Body of pancreas (tissue), 4 donors: ENCODE measurements around the gene DLX1. TPM values are rescaled to one million over a fixed set of nuclear protein-coding genes. Genes with fewer than 3 reads are reported as not detected.

ENCODE experiments used
- ATAC-seq: fragments of 150-250 bp; one replicate; pipeline ENCODE4 v1.9.1; 2016
- DNase-seq, 4 donors: peaks; one replicate each; pipeline ENCODE4 v3.0.0-alpha.2; 2019
- H3K27ac ChIP-seq, 4 donors: fragments of 200-600 bp; sonication (generic); 1 replicate in 3 of 4; 2 replicates in 1 of 4; pipeline versions ENCODE4 v1.5.1 to v1.6.1; 2016 to 2019; ENCODE audit warnings: mild to moderate bottlenecking in 1 of 4, mixed read lengths in 1 of 4, moderate library complexity in 1 of 4
- H3K27me3 ChIP-seq, 2 donors: fragments of 200-600 bp; sonication (generic); one replicate each; pipeline ENCODE4 v1.6.0; 2016; ENCODE audit warnings: mild to moderate bottlenecking in 1 of 2
- H3K36me3 ChIP-seq, 2 donors: fragments of 200-600 bp; sonication (generic); replicated peaks in 1 of 2; 2 replicates each; pipeline ENCODE4 v1.5.1; 2016; ENCODE audit warnings: low read depth in 2 of 2; ENCODE audit not compliant: insufficient read depth in 1 of 2
- H3K4me1 ChIP-seq: fragments of 200-600 bp; sonication (generic); one replicate; pipeline ENCODE4 v1.6.0; 2016
- H3K4me3 ChIP-seq, 2 donors: fragments of 200-600 bp; sonication (generic); 1 replicate in 1 of 2; 2 replicates in 1 of 2; pipeline ENCODE4 v1.5.1; 2016 to 2019
- H3K9me3 ChIP-seq, 3 donors: fragments of 200-600 bp; sonication (generic); 1 replicate in 2 of 3; 2 replicates in 1 of 3; pipeline ENCODE4 v1.5.1; 2016
- CTCF ChIP-seq, 7 experiments: fragments of 450-650 bp in 4 of 7; fragments of 200-600 bp in 3 of 7; sonication (generic) in 3 of 7; IDR thresholded peaks; one replicate each; pipeline ENCODE4 v1.5.1; 2016 to 2019; ENCODE audit warnings: antibody characterized with exemption in 7 of 7
- POLR2A ChIP-seq, 3 donors: fragments of 450-650 bp; IDR thresholded peaks; one replicate each; pipeline ENCODE4 v1.6.1; 2016; ENCODE audit warnings: antibody characterized with exemption in 3 of 3, mild to moderate bottlenecking in 2 of 3
- WGBS, 2 donors: methylation state at CpG; one replicate each; pipeline ENCODE4 v1.1.5; 2017; 5-methylcytosine and 5-hydroxymethylcytosine counted together
- intact Hi-C: fragments of 100-400 bp; cut with DNase I; formaldehyde crosslinking; loops from one replicate; pipeline ENCODE4 v1.15.1; 2023
- total RNA-seq, 2 donors: library from RNA; depleted of rRNA; stranded (reverse); fragments of >200 nt; gene quantifications; one replicate each; pipeline ENCODE4 v1.1.0, GENCODE V29; 2016

DLX1 gene
- total RNA-seq, 2 donors from 2014 or later: not detected

- Histone ChIP-seq H3K36me3 (no peaks in the 10 kb centered on the region), H3K27ac (no peak overlapping the region), H3K9me3 (no peaks in the 10 kb centered on the region), H3K4me1 (peaks cover 66% of the 10 kb centered on the region), H3K4me3 (no peak overlapping the region), H3K27me3 (peaks cover 13 to 93% of the 10 kb centered on the region in 2 donors)
- no peak for DNase-seq
- WGBS, 2 donors: 10 to 14% methylated on average over 54 of the region's 54 CpGs
- intact Hi-C loops: loop anchor here (10.0 kb wide), 1 partner anchor 286 kb away; no protein-coding TSS in a partner anchor
- no peak for ATAC-seq
- no peak for TF ChIP-seq POLR2A (IDR thresholded peaks at IDR 0.05)
- TF ChIP-seq CTCF (IDR thresholded peaks at IDR 0.05): no peak
Observed at GRCh38 chr2:172100935-172101820, 15.9 kb downstream of the DLX1 start.

DNA sequence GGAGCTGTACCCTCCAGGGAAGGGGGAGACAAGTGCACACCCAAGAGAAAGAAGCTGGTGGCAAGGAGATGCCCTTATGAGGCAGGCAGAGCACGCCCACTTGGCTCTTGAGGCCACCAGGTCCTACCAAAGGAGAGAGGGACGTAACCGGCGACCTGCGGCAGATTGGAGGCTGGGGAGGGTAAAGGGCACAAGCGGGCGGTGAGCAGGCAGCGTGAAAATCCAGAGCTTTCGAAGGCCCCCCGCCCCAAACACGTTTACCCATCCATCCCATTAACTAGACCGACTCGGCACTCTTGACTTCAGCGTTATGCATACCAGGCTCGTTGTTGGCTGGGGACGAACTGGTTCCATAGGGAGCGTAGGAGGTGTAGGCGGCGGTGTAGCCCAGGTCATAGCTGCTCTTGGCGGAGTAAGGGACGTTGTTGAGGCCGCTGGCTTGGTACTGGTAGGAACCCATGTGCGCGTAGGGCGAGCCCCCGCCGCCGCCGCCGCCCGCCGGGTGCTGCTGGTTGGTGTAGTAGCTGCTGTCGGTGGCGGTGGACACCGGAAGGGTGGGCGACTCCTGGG, 16.6 kb downstream of the DLX1 start:
- H3K27me3 ChIP-seq: peaks cover 13 to 93% of the 10 kb centered on the region in 2 donors
- no peaks in the 10 kb centered on the region for H3K36me3 ChIP-seq
- no peaks in the 10 kb centered on the region for H3K9me3 ChIP-seq
- peak overlapping the region in 1 of 2 donors; percentile 17 for H3K4me3 ChIP-seq
- intact Hi-C loops: loop anchor here (10.0 kb wide), 1 partner anchor 287 kb away; no protein-coding TSS in a partner anchor
- ATAC-seq (peak; percentile 3), DNase-seq (no peak)
- 0 to 4% methylated on average over 3 to 36 of the region's 36 CpGs for WGBS, 2 donors
- H3K4me1 ChIP-seq: peaks cover 65% of the 10 kb centered on the region
- no peak overlapping the region for H3K27ac ChIP-seq
- TF ChIP-seq CTCF (IDR thresholded peaks at IDR 0.05): no peak
- TF ChIP-seq POLR2A (IDR thresholded peaks at IDR 0.05): no peak

DNA sequence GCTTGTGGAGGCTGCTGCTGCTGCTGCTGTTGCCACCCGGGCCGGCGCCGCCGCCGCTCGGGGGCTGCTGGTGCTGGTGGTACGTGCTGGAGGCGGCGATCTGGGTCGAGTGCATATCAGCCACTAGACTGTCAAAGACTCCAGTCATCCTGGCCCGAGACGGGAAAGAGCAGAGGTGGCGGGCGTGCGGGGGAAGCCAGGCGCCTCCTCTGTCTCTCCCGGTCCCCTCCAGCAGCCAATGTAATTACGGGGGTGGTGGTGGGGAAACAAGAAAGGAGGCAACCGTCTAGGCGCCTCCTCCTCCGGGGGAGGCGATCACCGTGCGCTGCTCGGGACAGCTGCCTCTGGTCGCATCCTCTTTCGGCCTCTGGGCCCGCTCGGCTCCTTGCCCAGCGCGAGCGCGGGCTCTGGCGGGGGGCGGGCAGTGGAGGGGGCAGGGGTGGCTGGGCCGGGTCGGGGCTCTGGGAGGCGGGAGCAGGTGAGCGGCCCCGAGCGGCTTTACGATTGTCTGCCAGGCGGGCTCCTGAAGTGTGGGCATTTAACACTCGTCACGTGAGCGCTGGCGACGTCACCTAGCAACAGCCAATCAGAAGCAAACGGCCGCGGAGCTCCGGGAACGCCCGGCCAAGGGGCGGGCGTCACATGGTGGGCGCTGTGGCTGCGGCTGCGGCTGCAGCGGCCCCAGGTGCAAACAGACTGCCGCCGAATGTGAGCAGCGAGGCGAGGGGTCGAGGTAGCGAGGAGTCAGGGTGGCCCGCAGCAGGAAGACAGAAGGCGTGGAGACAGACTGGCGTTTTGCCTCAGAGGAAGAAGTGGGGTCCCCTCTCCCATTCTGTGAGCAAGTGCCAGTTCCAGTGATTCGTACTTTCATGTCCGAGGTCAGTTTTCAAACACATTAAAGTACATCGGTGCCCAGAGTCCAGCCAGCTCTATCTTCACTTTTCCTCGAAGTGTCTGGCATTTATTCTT, 17.4 kb downstream of the DLX1 start, which contains the start of gene DLX2:
Gene DLX2 (minus strand): TSS at position 510 of the 969 bp plus-strand sequence. CDS start 362 bp downstream, at position 148.
- peak; percentile 73 to 85 (median 80) for DNase-seq
- H3K4me3 ChIP-seq: peak within 1 kb of the TSS in 1 of 2 donors; percentile 17
- WGBS, 2 donors: 1 to 2% methylated on average over 42 to 73 of the region's 74 CpGs
- H3K27me3 ChIP-seq: peaks cover 13 to 89% of the 10 kb centered on the region in 2 donors
- H3K4me1 ChIP-seq: peaks cover 59% of the 10 kb centered on the region
- TF ChIP-seq CTCF (IDR thresholded peaks at IDR 0.05) (no peak), POLR2A (IDR thresholded peaks at IDR 0.05) (no peak)
- intact Hi-C loops: loop anchor here (10.0 kb wide), 1 partner anchor 288 kb away; no protein-coding TSS in a partner anchor
- ATAC-seq: peak; percentile 66
- no peaks in the 10 kb centered on the region for H3K36me3 ChIP-seq
- no peaks in the 10 kb centered on the region for H3K9me3 ChIP-seq
- no peak within 1 kb of the TSS for H3K27ac ChIP-seq

GRCh38 chr2:172103471-172104272, 18.4 kb downstream of the DLX1 start:
- Histone ChIP-seq H3K4me1 (peaks cover 63% of the 10 kb centered on the region), H3K27me3 (peaks cover 10 to 84% of the 10 kb centered on the region in 2 donors), H3K4me3 (no peak overlapping the region), H3K36me3 (no peaks in the 10 kb centered on the region), H3K27ac (no peak overlapping the region), H3K9me3 (no peaks in the 10 kb centered on the region)
- intact Hi-C loops: loop anchor here (10.0 kb wide), 1 partner anchor 289 kb away; no protein-coding TSS in a partner anchor
- peak; percentile 73 to 83 (median 80) for DNase-seq
- TF ChIP-seq CTCF (IDR thresholded peaks at IDR 0.05) (peak; percentile 66 to 91 (median 83)), POLR2A (IDR thresholded peaks at IDR 0.05) (no peak)
- peak; percentile 60 for ATAC-seq
- WGBS, 2 donors: 4 to 5% methylated on average over 25 of the region's 25 CpGs
